Stomach (tissue), 9 donors: ENCODE results near the gene RNPS1. TPM values are rescaled to one million over a fixed set of nuclear protein-coding genes. Genes with fewer than 3 reads are reported as not detected.

ENCODE experiments used
- DNase-seq, 2 donors: peaks; one replicate each; pipeline versions ENCODE4 v3.0.0 to v3.0.0-alpha.2; 2013 to 2019
- H3K27ac ChIP-seq, 5 donors: fragments of 200-600 bp in 4 of 5; sonication (generic) in 4 of 5; one replicate each; pipeline ENCODE4 v1.5.1; 2013 to 2019; ENCODE audit warnings: mild to moderate bottlenecking in 1 of 5, moderate library complexity in 1 of 5
- H3K27me3 ChIP-seq, 3 donors: fragments of 200-600 bp; sonication (generic); one replicate each; pipeline ENCODE4 v1.5.1; 2017 to 2019; ENCODE audit warnings: mixed run types in 1 of 3
- H3K36me3 ChIP-seq, 4 donors: fragments of 200-600 bp; sonication (generic); 1 replicate in 3 of 4; 2 replicates in 1 of 4; pipeline ENCODE4 v1.5.1; 2016 to 2019
- H3K4me1 ChIP-seq, 4 donors: fragments of 200-600 bp; sonication (generic); one replicate each; pipeline ENCODE4 v1.5.1; 2016 to 2019
- H3K4me3 ChIP-seq, 4 donors: fragments of 200-600 bp; sonication (generic) in 3 of 4; one replicate each; pipeline ENCODE4 v1.5.1; 2016 to 2019; ENCODE audit warnings: mild to moderate bottlenecking in 1 of 4
- H3K9me3 ChIP-seq, 4 donors: fragments of 200-600 bp; sonication (generic); one replicate each; pipeline ENCODE4 v1.5.1; 2016 to 2019
- EP300 ChIP-seq: sonication (generic); formaldehyde crosslinking; IDR thresholded peaks from one replicate; pipeline ENCODE4 v1.6.1; 2017; ENCODE audit warnings: antibody characterized with exemption
- POLR2A ChIP-seq, 4 donors: fragments of 450-650 bp; IDR thresholded peaks; one replicate each; pipeline ENCODE4 v1.6.1; 2016; ENCODE audit warnings: antibody characterized with exemption in 4 of 4, control low read depth in 2 of 4, mild to moderate bottlenecking in 1 of 4, moderate library complexity in 1 of 4
- POLR2AphosphoS5 ChIP-seq, 3 donors: sonication (generic); formaldehyde crosslinking; IDR thresholded peaks; one replicate each; pipeline ENCODE4 v1.6.1; 2016; ENCODE audit warnings: antibody characterized with exemption in 3 of 3
- WGBS, 5 donors: extraction: QIAGEN DNeasy Blood & Tissue Kit in 3 of 5; methylation state at CpG; one replicate each; pipeline versions ENCODE4 v1.1.5 to v1.1.7; 2013 to 2018; 5-methylcytosine and 5-hydroxymethylcytosine counted together
- intact Hi-C: fragments of 100-400 bp; cut with DNase I; formaldehyde crosslinking; loops from one replicate; pipeline ENCODE4 v1.15.1; 2023; ENCODE audit warnings: low total_unique reads
- polyA plus RNA-seq, 3 donors: library from polyadenylated mRNA; stranded (reverse); fragments of 200-250 nt; gene quantifications; one replicate each; pipeline ENCODE4 v1.2.3, GENCODE V29; 2013
- total RNA-seq, 5 donors: library from RNA; depleted of rRNA; stranded (reverse); fragments of >200 nt; gene quantifications; one replicate each; pipeline versions ENCODE4 v1.1.0 to v1.2.3, GENCODE V29; 2014 to 2016
- TF ChIP-seq, protein P1 (sequence below), 7 experiments: fragments of 450-650 bp in 4 of 7; fragments of 200-600 bp in 3 of 7; sonication (generic) in 3 of 7; IDR thresholded peaks; one replicate each; pipeline ENCODE4 v1.5.1; 2016 to 2019; ENCODE audit warnings: antibody characterized with exemption in 7 of 7, control low read depth in 2 of 7, mild to moderate bottlenecking in 1 of 7
- donor health status: healthy with polysubstance abuse.
- donor health status: Bipolar disorder and iron deficiency.
- donor health status: healthy.

The RNPS1 gene
- total and polyA plus RNA-seq, 8 donors = 72.7 to 162 (median 115) TPM

DNA sequence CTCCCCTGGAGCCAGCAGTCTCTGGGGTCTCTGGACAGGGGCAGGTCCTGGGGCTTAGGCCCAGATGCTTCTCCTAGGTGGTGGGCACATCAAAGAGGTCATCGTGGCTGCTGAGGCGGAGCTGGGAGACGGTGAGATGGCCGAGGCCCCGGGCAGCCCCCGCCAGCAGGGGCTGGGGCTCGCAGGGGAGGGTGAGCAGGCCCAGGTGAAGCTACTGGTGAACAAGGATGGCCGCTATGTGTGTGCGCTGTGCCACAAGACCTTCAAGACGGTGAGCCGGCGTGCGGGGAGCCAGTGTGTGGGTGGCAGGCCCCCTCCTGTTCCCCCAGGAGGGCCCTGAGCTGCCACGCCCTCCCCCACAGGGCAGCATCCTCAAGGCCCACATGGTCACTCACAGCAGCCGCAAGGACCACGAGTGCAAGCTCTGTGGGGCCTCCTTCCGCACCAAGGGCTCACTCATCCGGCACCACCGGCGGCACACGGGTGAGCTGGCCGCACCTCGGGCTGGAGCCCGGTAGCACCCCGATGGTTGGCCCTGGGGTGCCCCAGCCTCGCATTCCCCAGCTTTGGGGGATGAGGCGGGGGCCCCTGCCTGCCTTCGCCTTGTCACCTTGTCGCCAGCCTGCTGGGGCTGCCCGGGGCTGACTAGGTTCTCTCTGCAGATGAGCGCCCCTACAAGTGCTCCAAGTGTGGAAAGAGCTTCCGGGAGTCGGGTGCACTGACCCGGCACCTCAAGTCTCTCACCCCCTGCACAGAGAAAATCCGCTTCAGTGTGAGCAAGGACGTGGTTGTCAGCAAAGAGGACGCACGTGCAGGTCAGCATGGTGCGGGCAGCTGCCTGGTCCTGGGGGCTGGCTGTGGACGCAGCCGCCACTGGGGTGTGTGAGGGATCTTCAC, 35.6 kb downstream of the RNPS1 start:
- Histone ChIP-seq H3K36me3 (peaks cover 73 to 87% (median 82%) of the 10 kb centered on the region in 4 donors), H3K4me3 (no peak overlapping the region)
- intact Hi-C loops = no loop called here

DNA sequence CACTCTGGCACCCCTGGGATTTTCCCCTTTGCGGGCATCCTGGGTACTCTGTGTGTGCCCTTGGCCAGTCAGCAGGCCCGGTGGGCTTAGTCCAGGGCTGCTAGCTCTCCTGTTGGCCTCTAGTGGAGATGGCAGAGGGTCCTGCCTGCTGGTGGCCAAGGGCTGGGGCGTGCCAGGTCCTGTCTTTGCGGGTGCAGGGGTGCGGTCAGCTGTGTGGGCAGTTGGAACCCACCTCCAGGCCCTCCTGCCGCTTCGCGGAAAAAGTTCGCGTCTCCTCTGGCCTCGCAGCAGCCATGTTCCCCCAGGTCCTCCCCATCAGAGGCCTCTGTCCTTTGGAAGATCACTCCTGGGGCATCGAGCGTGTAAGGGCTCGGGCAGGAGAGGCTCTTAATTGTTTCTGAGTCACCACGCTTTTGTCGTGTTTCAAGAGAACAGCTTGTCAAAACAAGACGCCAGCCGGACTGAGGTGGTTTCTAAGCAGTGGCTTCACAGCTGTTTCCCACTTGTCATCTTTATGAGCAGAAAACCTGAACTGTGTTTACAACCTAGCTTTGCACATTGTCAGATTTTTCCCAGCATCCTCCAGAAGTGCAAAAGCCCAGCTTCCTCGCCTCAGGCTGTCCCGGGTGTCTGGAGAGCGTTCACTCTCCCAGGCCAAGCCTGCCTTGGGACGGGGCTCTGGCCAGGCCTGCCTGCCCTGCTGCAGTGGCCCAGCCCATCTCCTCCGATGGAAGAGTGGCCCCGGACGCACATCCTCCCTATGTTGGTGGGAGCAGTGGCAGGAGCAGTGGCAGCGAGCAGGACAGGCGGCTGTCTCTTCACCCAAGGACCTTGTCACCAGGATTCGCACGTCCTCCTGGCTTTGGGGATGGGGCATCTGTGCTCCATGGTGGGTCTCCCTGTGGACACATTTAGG, 36.7 kb downstream of the RNPS1 start:
- H3K9me3 ChIP-seq = no peaks in the 10 kb centered on the region
- no peak for DNase-seq
- WGBS, 5 donors = 84 to 92% (median 87%) methylated on average over 27 to 29 of the region's 29 CpGs

More for the DNA sequence above, 35.6 kb downstream of the RNPS1 start:
- TF ChIP-seq, protein P1, sequence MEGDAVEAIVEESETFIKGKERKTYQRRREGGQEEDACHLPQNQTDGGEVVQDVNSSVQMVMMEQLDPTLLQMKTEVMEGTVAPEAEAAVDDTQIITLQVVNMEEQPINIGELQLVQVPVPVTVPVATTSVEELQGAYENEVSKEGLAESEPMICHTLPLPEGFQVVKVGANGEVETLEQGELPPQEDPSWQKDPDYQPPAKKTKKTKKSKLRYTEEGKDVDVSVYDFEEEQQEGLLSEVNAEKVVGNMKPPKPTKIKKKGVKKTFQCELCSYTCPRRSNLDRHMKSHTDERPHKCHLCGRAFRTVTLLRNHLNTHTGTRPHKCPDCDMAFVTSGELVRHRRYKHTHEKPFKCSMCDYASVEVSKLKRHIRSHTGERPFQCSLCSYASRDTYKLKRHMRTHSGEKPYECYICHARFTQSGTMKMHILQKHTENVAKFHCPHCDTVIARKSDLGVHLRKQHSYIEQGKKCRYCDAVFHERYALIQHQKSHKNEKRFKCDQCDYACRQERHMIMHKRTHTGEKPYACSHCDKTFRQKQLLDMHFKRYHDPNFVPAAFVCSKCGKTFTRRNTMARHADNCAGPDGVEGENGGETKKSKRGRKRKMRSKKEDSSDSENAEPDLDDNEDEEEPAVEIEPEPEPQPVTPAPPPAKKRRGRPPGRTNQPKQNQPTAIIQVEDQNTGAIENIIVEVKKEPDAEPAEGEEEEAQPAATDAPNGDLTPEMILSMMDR (IDR thresholded peaks at IDR 0.05) = no peak
- TF ChIP-seq POLR2AphosphoS5 (IDR thresholded peaks at IDR 0.05) (no peak), POLR2A (IDR thresholded peaks at IDR 0.05) (no peak), EP300 (no peak)
- Histone ChIP-seq H3K4me1 (peaks cover 16 to 21% (median 18%) of the 10 kb centered on the region in 4 donors), H3K9me3 (no peaks in the 10 kb centered on the region), H3K27ac (no peak overlapping the region), H3K27me3 (peaks cover 5 to 30% (median 18%) of the 10 kb centered on the region in 3 donors)
- 87 to 92% (median 91%) methylated on average over 11 to 41 of the region's 41 CpGs for WGBS, 5 donors
- DNase-seq = no peak

DNA sequence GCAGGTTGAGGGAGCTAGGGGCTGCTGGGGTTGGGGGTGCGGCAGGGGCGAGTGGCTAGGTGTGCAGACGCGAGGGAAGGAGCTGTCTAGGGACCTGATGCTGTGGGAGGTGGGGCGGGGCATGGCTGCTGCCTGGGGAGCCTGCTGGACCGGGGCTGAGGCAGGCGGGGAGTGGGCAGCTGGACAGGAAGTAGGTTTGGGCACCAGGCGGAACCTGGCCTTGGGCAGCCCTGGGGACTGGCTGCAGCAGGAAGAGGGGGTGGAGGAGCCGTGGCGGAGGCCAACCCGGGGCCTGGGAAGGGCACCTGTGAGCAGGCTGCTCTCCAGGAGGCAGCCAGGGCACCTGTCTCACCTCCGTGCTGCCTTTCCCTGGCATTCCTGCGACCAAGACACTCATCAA, 37.5 kb downstream of the RNPS1 start:
- DNase-seq = no peak
- Histone ChIP-seq H3K9me3 (no peaks in the 10 kb centered on the region), H3K27me3 (peaks cover 0 to 11% (median 0%) of the 10 kb centered on the region in 3 donors), H3K36me3 (peaks cover 73 to 91% (median 85%) of the 10 kb centered on the region in 4 donors), H3K4me3 (no peak overlapping the region), H3K27ac (no peak overlapping the region), H3K4me1 (peaks cover 10 to 24% (median 20%) of the 10 kb centered on the region in 4 donors)
- intact Hi-C loops = no loop called here
- TF ChIP-seq, protein P1 (IDR thresholded peaks at IDR 0.05) = no peak
- TF ChIP-seq EP300 (no peak), POLR2A (IDR thresholded peaks at IDR 0.05) (no peak), POLR2AphosphoS5 (IDR thresholded peaks at IDR 0.05) (no peak)
- WGBS, 5 donors = 87 to 95% (median 90%) methylated on average over 7 to 13 of the region's 13 CpGs

More for the DNA sequence above, 36.7 kb downstream of the RNPS1 start:
- TF ChIP-seq POLR2A (IDR thresholded peaks at IDR 0.05) (no peak), POLR2AphosphoS5 (IDR thresholded peaks at IDR 0.05) (no peak), EP300 (no peak)
- TF ChIP-seq, protein P1 (IDR thresholded peaks at IDR 0.05) = no peak
- Histone ChIP-seq H3K4me1 (peaks cover 10 to 21% (median 18%) of the 10 kb centered on the region in 4 donors), H3K4me3 (no peak overlapping the region), H3K36me3 (peaks cover 73 to 97% (median 89%) of the 10 kb centered on the region in 4 donors), H3K27ac (no peak overlapping the region), H3K27me3 (peaks cover 0 to 20% (median 7%) of the 10 kb centered on the region in 3 donors)
- intact Hi-C loops = no loop called here
